ENCODE measurements around the gene SNRNP70.

Gene SNRNP70

DNA sequence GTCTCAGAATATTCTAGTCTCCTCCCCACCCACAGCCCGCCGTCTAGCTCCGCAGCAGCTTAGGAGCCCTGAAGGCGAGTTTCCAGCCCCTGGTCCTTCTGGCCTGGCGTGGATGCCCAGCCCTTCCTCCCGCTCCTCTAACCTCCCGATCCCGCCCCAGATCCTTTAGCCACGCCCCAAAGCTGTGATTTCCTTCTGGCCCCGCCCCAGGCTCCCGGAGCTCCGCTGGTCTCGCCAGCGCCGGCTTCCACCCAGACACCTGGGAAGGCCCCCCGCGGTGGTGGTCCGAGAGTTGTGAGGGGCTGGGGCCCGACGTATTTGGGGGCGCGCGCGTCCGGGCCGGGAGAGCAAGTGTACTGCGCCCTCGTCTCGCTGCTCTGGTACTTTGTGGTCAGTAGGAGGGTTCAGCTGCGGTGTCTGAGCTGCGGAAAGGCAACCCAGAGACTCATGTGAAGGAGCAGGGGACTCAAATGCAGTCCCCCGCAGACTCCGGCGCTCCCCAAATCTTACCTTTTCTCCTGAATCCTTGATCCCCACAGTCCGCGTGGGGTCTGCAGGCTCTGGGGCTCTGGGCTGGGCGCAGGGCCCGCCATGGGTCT is 27.5 kb upstream of the SNRNP70 start, which contains the start of gene CGB7:
Gene CGB7, minus strand, starts transcription at position 114 of the 599 bp plus-strand sequence. CDS start 2,374 bp downstream, outside the sequence.
- Mint-ChIP-seq H3K36me3 (ENCODE audit: low read depth) (no peaks in the 10 kb centered on the region), H3K9me3 (no peaks in the 10 kb centered on the region), H3K27ac (no peak within 1 kb of the TSS), H3K27me3 (ENCODE audit: low read depth) (peaks cover 56% of the 10 kb centered on the region), H3K4me1 (ENCODE audit: low read depth) (peaks cover 12% of the 10 kb centered on the region), H3K4me3 (peak within 1 kb of the TSS; percentile 74)

DNA sequence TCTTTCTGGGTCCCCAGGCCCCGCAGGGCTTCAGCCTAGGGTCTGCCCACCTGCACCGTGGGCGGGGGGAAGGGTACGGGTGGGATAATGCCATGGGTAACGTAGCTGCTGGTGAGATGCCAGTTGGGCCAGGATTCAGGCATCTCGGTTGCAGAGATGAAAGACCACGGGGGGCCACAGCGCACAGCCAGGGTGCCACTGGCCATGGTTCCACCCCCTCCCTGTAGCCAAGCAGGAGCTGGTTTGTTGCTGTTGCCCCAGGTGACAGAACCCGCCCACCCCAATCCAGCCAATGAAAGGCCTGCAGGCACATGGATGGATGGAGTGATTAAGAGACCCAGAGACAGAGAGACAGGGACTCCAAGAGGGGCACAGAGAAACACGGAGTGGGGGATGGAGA is 26.7 kb upstream of the SNRNP70 start:
- H3K27ac Mint-ChIP-seq: no peak overlapping the region

GRCh38 chr19:49059053-49059452 is 26.2 kb upstream of the SNRNP70 start:
- Mint-ChIP-seq H3K27me3 (ENCODE audit: low read depth) (peaks cover 67% of the 10 kb centered on the region), H3K9me3 (no peaks in the 10 kb centered on the region), H3K36me3 (ENCODE audit: low read depth) (no peaks in the 10 kb centered on the region), H3K27ac (no peak overlapping the region), H3K4me3 (no peak overlapping the region), H3K4me1 (ENCODE audit: low read depth) (peaks cover 12% of the 10 kb centered on the region)

More for the DNA sequence above, 26.7 kb upstream of the SNRNP70 start:
- Mint-ChIP-seq H3K4me3 (no peak overlapping the region), H3K9me3 (no peaks in the 10 kb centered on the region), H3K4me1 (ENCODE audit: low read depth) (peaks cover 12% of the 10 kb centered on the region), H3K36me3 (ENCODE audit: low read depth) (no peaks in the 10 kb centered on the region), H3K27me3 (ENCODE audit: low read depth) (peaks cover 63% of the 10 kb centered on the region)

DNA sequence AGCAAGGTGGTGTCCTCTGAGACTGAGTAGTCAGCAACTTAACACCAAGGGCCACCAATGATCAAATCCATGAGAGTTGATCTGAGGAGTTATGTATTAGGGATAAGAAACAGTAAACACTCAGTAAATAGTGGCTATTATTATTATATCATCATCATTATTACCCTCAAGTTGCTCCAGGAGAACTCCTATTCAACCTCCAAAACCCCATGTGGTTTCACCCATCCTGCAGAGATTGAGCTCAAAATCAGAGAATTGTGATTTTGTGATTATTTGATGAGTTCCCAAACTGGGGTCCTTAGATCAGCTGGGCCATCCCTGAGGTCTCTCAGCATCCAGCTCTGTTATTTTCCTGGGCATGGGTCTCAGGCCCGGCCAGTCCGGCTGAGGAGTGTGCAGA is 24.3 kb upstream of the SNRNP70 start:
- no peaks in the 10 kb centered on the region for H3K36me3 Mint-ChIP-seq (ENCODE audit: low read depth)
- no peak overlapping the region for H3K27ac Mint-ChIP-seq
- no peaks in the 10 kb centered on the region for H3K9me3 Mint-ChIP-seq
- H3K27me3 Mint-ChIP-seq (ENCODE audit: low read depth): peaks cover 72% of the 10 kb centered on the region
- no peak overlapping the region for H3K4me3 Mint-ChIP-seq
- peaks cover 12% of the 10 kb centered on the region for H3K4me1 Mint-ChIP-seq (ENCODE audit: low read depth)

DNA sequence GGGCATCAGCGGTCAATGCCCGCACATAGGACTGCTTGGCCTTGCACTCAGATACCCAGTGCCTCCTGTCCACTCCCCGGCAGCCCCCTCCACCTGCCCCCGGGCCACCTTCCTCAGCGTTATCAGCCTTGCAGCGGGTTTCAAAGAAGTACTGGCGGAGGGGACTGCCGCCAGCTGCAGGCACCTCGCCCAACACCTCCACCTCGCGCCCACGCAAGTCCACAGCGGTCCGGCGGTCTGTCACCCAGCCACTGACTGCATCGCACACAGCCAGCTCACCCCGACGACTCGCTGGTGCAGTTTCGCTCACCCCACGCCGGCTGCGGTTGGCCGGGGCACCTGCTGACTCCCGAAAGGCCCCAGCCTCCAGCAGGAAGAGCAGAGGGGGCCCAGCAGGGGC is 23.8 kb upstream of the SNRNP70 start:
- no peak overlapping the region for H3K4me3 Mint-ChIP-seq
- H3K27ac Mint-ChIP-seq: no peak overlapping the region
- peaks cover 9% of the 10 kb centered on the region for H3K4me1 Mint-ChIP-seq (ENCODE audit: low read depth)
- no peaks in the 10 kb centered on the region for H3K9me3 Mint-ChIP-seq
- no peaks in the 10 kb centered on the region for H3K36me3 Mint-ChIP-seq (ENCODE audit: low read depth)
- peaks cover 72% of the 10 kb centered on the region for H3K27me3 Mint-ChIP-seq (ENCODE audit: low read depth)

- H3K9me3 Mint-ChIP-seq: no peaks in the 10 kb centered on the region
- no peak overlapping the region for H3K27ac Mint-ChIP-seq
- no peaks in the 10 kb centered on the region for H3K4me1 Mint-ChIP-seq (ENCODE audit: low read depth)
- no peaks in the 10 kb centered on the region for H3K36me3 Mint-ChIP-seq (ENCODE audit: low read depth)
- H3K4me3 Mint-ChIP-seq: no peak overlapping the region
- peaks cover 69% of the 10 kb centered on the region for H3K27me3 Mint-ChIP-seq (ENCODE audit: low read depth)
Measured at GRCh38 chr19:49064029-49064629, 21.1 kb upstream of the SNRNP70 start.

GRCh38 chr19:49064768-49065611 is 20.3 kb upstream of the SNRNP70 start, which contains the start of gene NTF4:
TSS of gene NTF4 (minus strand) at chr19:49064818. CDS start at chr19:49061997, 2,821 bp downstream.
- Mint-ChIP-seq H3K27ac (no peak within 1 kb of the TSS), H3K4me1 (ENCODE audit: low read depth) (no peaks in the 10 kb centered on the region), H3K36me3 (ENCODE audit: low read depth) (no peaks in the 10 kb centered on the region), H3K9me3 (no peaks in the 10 kb centered on the region), H3K27me3 (ENCODE audit: low read depth) (peaks cover 69% of the 10 kb centered on the region), H3K4me3 (no peak within 1 kb of the TSS)

DNA sequence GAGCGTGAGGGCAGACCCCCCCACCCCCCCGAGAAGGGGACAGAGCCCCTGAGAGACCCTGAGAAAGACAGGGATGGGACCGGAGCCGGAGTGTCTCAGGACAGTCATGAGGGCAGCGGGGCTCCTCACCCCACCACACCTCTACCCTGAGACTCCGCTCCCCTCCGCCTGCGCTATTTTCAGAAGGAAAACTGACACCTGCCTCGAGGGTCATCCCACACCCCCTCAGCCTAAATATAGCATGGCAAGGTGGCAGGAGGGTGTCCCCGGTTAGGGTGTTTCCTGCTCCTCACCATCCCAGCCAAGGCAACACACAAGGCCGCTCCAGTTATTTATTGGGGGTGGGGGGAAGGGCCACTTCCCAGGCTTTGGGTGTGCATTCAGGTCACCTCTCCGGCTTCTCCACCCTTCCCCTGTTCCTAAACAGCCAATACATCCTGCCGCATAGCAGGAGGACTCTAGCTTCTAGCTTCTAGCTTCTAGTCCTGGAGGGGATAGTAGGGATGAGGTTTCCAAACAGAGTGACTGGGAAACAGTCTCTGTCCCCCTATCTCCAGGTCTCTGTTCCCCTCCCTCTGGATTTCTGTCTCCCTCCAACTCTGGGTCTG is 19.2 kb upstream of the SNRNP70 start:
- Mint-ChIP-seq H3K27ac (no peak overlapping the region), H3K36me3 (ENCODE audit: low read depth) (no peaks in the 10 kb centered on the region), H3K9me3 (no peaks in the 10 kb centered on the region), H3K27me3 (ENCODE audit: low read depth) (peaks cover 73% of the 10 kb centered on the region), H3K4me1 (ENCODE audit: low read depth) (no peaks in the 10 kb centered on the region), H3K4me3 (no peak overlapping the region)

DNA sequence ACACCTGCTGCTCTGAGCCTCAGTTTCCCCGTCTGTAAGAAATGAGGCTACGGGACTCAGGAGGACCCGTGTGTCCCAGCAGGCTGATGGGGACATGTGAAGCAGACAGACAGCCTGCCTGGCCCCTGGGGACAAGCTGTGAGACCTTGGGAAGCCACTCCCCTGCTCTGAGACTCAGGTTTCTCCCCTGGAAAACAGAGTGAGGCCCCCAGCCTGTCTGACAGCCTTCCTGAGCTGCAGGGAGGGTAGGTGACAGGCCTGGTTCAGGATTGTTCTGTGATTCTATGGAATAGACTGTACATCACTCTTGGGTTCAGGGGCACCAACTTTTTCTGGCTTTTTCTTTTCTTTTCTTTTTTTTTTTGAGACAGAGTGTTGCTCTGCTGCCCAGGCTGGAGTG is 17.7 kb upstream of the SNRNP70 start:
- no peaks in the 10 kb centered on the region for H3K4me1 Mint-ChIP-seq (ENCODE audit: low read depth)
- H3K36me3 Mint-ChIP-seq (ENCODE audit: low read depth): no peaks in the 10 kb centered on the region
- no peak overlapping the region for H3K4me3 Mint-ChIP-seq
- peaks cover 77% of the 10 kb centered on the region for H3K27me3 Mint-ChIP-seq (ENCODE audit: low read depth)
- H3K27ac Mint-ChIP-seq: no peak overlapping the region
- no peaks in the 10 kb centered on the region for H3K9me3 Mint-ChIP-seq

DNA sequence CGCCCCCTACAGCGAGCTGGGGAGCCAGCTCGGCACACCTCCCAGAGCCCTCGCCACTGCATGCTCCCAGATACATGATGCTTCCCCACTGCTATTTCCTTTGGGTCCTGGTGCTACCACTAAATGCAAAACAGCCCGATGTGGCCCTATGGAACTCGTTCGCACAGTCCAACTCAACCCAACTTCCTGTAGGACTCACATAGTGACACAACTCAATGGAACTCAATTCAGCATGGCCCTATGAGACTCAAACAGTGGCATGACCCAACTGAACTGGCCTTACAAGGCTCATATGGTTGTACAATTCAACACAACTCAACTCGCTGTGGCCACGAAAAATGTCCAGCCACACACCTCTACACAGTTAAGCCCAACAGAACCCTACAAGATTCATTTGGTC is 16.2 kb upstream of the SNRNP70 start:
- Mint-ChIP-seq H3K27ac (no peak overlapping the region), H3K4me1 (ENCODE audit: low read depth) (peaks cover 2% of the 10 kb centered on the region), H3K9me3 (no peaks in the 10 kb centered on the region), H3K36me3 (ENCODE audit: low read depth) (peaks cover 1% of the 10 kb centered on the region), H3K4me3 (no peak overlapping the region), H3K27me3 (ENCODE audit: low read depth) (peaks cover 81% of the 10 kb centered on the region)

DNA sequence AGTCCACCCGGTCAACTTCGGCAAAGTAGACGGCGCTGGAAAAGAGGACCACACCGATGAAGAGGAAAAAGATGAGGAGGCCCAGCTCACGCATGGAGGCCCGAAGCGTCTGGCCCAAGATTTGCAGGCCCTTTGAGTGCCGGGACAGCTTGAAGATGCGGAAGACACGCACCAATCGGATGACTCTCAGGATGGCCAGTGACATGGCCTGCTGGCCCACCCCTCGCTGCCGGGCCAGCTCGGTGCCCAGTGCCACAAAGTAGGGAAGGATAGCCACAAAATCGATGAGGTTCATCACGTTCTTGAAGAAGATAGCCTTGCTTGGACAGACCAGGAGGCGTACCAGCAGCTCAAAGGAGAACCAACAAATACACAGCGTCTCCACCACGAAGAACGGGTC is 14.8 kb upstream of the SNRNP70 start:
- Mint-ChIP-seq H3K36me3 (ENCODE audit: low read depth) (peaks cover 1% of the 10 kb centered on the region), H3K27me3 (ENCODE audit: low read depth) (peaks cover 77% of the 10 kb centered on the region), H3K9me3 (no peaks in the 10 kb centered on the region), H3K4me3 (no peak overlapping the region), H3K27ac (no peak overlapping the region), H3K4me1 (ENCODE audit: low read depth) (peaks cover 2% of the 10 kb centered on the region)

DNA sequence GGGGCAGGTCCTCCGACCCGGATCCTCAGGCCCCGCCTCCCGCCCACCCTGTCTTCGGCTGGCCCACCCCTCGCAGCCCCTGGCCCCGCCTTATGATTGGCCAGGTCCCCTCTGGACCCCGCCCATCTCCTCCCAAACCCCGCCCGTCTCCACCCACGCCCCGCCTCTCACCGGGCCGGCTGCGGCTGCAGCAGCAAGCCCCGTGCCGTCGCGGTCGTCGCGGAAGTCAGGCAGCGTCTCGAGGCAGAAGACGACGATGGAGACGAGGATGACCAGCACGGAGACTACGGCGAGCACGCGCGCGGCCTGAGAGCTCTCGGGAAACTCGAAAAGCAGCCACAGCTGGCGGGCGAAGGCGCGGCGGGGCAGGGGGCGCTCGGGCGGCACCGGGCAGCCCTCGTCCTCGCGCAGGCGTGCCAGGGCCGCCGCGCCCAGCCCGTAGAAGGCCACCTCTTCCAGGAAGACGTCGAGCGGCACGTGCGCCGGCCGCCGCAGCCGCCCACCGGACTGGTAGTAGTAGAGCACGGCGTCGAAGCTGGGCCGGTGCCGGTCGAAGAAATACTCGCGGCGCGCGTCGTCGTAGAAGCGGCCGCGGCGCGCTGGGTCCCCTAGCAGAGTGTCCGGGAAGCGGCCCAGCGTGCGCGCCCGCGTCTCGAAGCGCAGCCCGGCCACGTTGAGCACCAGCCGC is 13.2 kb upstream of the SNRNP70 start:
- Mint-ChIP-seq H3K9me3 (no peaks in the 10 kb centered on the region), H3K27ac (no peak overlapping the region), H3K4me3 (no peak overlapping the region), H3K36me3 (ENCODE audit: low read depth) (peaks cover 1% of the 10 kb centered on the region), H3K27me3 (ENCODE audit: low read depth) (peaks cover 62% of the 10 kb centered on the region), H3K4me1 (ENCODE audit: low read depth) (peaks cover 2% of the 10 kb centered on the region)

GRCh38 chr19:49073514-49074378 is 11.5 kb upstream of the SNRNP70 start:
- Mint-ChIP-seq H3K4me1 (ENCODE audit: low read depth) (peaks cover 2% of the 10 kb centered on the region), H3K27ac (no peak overlapping the region), H3K9me3 (no peaks in the 10 kb centered on the region), H3K27me3 (ENCODE audit: low read depth) (peaks cover 48% of the 10 kb centered on the region), H3K4me3 (peak overlapping the region; percentile 71), H3K36me3 (ENCODE audit: low read depth) (peaks cover 1% of the 10 kb centered on the region)
